ENCODE measurements around the gene NECAB2.

NECAB2 gene

DNA sequence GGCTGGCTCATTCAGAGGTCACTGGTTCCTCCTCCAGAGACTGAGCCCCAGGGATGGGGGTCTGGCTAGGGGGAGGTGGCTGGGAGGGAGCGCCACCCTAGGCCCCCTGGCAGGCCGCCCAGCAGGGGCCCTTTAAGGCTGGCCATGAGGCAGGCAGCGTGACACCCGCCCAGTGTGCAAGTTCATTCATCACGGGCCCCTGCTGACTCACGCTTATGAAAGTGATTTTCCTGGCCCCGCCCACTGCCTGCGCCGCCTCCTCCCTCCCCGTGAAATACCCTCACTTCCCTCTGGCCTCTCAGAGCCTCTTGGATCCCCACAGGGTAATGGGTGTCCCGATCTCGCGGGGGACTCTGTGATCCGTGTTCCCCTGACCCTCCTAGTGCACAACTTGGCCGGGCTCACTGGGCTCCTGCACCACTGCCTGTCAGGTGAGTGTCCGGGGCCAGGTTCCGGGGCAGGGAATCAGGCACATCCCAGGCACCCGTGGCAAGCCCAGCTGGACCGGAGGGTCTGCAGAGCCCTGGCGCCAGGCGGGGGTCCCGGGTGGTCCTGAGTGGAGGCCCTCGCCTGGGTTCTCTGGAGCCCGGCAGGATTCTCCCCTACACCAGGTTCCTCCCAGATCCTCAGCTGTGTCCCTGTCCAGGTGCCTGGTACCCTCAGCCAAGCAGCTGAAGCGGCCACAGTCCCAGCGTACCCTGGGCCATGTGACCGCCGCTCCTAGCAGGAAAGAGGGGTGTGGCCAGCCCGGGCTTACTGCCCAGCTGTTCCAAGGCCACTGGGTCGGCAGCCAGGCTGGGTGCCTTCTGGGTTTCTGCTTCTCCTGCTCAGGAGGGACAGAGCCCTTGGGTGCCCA, 14.9 kb upstream of the NECAB2 start, which contains the start of gene OSGIN1:
OSGIN1 (plus strand) TSS at position 301 of the 856 bp plus-strand sequence. CDS start 4,432 bp downstream, outside the sequence.
- peak; percentile 98 for DNase-seq (ENCODE audit: low spot score)

DNA sequence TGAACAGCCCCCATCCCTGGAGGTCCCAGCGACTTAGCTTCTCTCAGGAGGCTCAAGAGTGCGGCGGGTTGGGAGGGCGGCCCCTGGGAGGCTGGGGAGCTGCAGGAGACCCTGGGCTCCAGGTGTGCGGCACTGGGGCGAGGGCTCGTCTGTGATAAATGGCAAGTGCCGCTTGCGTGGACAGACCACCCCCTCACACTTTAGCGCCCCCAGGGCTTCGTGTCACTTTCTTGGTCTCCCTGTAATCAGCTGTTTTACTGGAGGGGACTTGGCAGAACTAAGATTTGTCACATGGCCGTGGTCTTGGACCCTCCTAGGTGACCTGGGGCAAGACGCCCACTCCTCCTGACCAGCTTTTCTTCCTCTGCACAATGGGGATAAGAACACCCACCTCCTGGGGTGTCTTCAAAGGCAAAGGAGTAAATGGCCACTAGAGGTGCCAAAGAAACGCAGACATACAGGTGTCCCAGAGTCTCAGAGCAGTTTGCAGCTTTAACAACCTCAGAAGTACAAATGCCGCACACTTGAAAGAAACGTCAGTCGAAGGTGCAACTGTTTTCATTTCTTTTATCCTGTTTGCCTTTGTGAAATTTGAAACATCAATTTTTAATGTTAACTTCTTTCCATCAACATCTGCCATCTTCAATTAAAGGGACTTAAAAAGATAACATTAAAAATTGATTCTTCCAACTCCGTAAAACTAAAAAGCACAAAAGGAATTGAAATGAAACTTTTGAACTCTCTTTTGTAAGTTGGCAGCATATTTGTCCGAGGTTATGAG, 14.1 kb upstream of the NECAB2 start:
- DNase-seq (ENCODE audit: low spot score): no peak

DNA sequence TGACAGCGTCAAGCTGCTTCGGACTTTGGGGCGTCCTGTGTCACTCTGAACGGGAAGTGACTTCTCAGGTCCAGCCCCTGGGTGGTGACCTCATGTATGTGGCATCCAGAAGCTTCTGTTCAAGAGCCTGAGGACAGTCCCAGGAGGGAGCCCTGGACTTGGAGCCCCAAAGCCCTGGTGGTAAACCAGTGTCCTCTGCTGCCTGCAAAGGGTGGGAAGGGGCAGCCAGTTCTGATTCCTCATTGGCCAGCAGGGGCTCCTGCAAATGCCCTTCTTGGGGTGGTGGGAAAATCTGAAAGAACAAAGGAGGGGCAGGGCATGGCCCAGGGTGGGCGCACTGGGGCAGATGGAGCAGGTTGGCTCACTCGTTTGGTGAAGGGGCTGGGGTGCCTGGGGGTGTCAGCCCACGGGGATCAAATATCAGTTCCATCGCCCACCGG, 13.4 kb upstream of the NECAB2 start:
- peak; percentile 66 for DNase-seq (ENCODE audit: low spot score)

DNA sequence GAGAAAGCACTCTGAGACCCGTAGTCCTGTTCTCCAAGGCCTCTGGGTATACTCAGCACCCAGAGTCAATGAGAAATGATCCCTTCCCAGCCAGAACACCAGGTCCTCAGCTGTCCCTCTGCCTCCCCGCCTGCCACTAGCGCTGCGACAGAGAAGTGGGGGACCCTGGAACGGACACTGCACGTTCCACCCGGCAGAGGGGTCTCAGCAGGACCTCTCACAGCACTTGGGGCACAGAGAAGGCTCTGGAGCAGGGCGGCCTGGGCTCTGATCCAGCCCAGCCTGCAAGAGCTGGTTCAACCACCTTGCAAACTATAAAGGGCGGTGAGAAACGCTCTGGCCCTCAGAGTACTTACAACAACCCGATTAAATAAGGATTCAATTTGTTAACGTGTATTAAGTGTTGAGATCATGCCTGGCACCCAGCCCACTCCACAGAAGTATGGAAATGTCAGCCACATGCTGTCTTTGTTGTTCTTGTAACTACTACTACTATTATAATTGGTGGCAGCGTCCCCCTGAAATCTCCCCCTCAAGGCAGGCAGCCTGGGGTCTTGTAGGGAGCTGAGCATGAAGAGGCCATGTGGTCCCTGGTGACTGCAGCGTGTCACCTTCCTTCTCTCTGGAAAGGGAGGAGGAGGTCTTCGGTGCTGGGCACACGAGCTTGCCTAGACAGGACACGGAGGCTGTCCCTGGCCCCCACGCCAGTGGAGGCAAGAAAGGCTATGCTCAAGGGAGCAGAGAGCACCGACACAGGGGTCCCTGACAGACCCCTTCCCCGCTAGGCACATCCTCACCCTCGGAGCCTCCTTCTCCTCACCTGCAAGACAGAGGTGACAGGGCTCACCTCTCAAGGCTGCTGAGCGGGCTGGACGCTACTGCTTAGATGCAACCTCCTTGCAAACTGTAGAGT, 12.6 kb upstream of the NECAB2 start:
- DNase-seq (ENCODE audit: low spot score): no peak

DNA sequence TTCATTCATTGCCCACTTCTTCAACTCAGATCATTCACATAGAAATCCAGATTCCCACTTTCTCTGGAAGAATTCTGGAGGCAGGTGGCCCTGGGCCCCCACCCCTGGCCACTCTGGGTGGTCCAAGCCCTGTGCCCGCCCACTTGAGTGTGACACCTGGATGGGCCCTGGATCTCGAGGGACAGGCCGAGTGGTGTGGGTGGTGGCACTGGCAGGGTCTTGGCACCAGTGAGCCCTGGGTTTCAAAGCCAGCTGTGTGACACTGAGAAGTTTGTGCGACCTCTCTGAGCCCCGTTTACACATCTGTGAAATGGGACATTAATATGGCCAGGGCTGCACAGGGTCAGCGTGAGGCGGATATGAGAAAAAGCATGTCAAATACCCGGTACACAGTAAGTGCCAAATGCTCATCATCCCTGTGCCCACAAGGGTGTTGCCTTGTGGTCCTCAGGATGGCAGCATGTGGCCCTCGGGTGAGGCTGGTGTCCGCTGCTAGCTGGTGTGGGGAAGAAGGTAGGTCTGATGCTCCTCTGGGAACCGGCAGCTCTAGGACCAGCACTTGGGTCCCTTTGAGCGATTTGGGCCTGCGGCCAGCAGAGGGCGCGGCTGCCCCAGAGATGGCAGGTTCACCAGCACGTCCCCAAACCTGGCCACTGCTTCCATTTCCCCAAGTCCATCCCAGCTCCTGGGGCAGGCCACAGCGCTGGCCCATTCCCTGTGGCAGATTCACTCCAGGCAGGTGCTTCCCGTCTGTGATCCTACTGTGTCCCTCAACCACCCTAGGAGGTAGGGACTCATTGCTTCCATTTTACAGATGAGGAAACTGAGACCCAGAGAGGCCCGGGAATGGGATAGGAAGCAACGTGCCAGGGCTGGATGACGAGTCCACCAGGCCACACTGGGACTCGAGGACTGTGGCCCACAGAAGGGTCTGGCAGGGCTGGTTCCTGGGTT, 11.4 kb upstream of the NECAB2 start:
- peak; percentile 81 for DNase-seq (ENCODE audit: low spot score)

DNA sequence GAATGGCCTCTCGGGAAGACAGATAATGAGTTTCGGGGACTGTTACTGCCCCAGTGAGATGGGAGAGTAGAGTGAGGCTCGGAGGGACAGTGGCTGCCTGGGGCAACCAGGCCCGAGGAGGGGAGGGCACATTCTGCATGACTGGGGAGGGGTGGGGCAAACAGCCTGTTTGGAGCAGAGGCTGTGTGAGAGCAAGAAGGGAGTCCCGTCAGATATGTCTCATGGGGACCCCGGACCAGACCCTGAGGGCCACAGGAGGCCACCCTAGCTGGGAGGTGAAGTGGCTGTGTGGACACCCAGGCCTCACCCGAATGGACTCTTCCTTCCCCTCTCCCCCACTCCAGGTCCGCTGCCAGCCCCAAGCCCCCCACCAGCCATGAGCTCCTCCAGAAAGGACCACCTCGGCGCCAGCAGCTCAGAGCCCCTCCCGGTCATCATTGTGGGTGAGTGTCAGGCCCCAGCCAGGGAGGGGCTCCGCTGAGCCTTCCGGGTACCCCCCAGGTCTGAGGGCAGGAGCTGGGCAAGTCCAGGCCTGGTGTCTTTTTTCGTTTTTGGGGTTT, 10.7 kb upstream of the NECAB2 start:
- DNase-seq (ENCODE audit: low spot score): no peak

DNA sequence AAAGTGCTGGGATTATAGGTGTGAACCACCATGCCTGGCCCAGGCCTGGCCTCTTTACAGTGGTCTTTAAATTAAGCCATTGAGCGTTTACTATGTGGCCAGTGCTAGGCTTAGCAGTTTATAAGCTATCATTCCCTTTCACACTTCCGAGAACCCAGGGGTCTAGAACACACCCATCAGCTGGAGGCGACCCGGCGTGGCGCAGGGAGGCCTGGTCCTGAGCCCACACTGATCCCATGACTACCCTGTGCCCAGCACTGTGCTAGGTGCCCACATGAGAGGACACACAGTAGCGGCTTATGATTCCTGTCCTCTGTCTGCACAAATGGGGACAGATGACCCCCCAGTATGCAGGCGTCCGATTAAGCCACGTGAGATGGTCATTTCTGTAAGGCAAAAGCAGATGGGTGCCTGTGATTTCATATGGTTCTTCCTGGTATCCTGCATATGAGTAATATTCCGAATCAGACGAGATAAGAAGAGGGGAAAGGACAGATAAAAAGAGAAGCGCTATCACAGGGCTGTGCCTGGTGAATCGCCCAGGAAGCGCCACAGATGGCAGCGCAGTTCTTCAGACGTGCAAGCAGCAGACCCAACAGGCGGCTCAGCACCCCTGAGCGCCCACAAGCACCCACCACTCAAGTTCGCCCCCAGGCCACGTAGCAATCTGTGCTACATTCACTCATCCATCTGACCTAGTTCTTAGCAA, 9.8 kb upstream of the NECAB2 start:
- DNase-seq (ENCODE audit: low spot score): no peak

DNA sequence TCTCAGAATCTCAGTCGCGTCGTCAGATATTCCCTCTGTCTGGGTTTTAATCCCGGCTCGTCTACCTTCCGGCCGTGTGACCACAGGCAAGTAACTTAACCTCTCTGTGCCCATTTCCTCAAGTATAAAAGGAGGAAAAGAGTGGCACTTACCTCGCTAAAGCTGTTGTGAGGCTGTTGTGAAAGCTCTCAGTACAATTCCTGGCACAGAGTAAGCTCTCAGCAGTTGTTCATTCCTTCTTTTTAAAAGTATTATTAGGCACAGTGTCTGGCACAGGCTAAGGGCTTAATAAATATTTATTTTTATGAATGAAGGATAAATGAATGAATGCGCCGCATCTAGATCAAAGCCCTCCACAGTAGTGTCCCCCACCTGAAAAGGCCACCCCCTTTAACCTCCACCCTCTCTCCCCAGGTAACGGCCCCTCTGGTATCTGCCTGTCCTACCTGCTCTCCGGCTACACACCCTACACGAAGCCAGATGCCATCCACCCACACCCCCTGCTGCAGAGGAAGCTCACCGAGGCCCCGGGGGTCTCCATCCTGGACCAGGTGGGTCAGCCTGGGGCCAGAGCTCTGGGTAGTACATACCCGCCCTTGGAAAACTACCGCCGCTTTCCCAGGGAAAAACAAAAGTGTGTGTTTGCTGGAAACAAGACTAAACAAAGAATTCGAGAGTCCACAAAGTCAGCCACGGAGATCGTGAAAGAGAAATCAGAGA, 9.0 kb upstream of the NECAB2 start:
- no peak for DNase-seq (ENCODE audit: low spot score)

DNA sequence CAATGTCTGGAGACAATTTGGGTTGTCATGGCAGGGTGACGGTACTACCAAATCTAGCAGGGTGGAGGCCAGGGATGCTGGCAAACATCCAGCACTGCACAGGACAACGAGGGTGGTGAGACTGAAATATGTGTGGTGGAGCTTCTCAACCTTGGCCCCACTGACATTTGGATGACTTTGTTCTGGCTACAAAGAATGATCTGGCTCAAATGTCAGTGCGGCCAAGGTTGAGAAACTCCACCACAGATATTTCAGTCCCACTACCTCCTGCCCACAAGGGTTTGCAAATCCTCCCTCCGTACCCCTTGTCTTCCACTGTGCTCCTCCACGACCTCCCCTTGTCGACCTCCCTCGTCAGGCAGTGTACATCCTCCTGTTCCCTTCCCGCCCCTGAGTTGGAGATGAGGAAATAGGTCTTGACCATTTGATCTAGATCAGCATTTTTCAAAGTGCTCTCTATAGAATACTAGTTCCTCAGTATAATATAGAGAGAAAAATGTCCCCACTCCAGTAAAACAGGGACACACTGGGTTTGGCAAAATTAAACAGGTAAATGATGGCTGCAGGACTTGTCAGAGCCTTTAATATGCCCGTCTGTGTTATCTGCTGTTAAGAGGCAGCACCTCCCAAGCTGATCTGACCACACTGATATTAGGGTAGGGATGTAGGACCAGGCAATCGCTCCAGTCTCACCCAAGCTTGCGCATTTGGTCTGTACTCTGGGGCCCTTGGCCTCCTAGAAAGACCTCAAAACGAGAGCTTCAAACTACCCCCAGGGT, 8.2 kb upstream of the NECAB2 start:
- no peak for DNase-seq (ENCODE audit: low spot score)

DNA sequence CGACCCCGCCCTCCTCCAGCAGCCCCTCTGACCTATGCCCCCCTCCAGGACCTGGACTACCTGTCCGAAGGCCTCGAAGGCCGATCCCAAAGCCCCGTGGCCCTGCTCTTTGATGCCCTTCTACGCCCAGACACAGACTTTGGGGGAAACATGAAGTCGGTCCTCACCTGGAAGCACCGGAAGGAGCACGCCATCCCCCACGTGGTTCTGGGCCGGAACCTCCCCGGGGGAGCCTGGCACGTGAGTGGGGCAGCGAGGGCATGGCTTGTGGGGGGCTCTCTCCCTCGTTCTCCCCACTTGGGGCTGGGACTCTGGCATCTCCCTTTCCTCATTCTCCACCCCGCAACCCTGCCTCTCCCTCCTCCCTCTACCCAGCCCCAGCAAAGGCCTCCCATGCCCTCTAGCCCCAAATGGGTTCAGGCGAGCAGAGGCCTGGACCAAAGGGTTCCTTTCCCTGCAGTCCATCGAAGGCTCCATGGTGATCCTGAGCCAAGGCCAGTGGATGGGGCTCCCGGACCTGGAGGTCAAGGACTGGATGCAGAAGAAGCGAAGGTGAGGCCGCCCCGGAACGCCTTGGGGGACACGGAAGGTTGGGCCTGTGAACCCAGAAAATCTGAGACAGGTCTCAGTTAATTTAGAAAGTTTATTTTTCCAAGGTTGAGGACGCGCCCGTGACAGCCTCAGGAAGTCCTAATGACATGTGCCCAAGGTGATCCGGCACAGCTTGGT, 7.4 kb upstream of the NECAB2 start:
- no peak for DNase-seq (ENCODE audit: low spot score)

DNA sequence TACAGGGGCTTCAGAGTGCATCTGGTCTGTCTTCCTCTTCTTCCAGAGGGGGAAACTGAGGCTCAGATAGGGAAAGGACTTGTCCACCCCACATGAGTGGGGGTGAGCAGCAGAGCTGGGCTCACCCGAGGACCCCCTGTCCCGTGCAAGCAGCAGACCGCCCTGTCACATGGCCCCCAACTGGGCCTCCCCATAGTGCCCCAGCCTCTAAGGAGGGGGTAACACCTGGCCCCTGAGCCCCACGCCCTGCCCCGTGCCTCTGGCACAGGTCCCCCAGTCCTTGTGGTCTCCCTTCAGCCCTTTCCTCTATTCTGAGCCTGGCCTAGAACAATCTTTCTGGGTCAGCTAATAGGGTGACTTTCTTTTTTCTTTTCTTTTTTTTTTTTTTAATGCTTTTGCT, 6.5 kb upstream of the NECAB2 start:
- no peak for DNase-seq (ENCODE audit: low spot score)

DNA sequence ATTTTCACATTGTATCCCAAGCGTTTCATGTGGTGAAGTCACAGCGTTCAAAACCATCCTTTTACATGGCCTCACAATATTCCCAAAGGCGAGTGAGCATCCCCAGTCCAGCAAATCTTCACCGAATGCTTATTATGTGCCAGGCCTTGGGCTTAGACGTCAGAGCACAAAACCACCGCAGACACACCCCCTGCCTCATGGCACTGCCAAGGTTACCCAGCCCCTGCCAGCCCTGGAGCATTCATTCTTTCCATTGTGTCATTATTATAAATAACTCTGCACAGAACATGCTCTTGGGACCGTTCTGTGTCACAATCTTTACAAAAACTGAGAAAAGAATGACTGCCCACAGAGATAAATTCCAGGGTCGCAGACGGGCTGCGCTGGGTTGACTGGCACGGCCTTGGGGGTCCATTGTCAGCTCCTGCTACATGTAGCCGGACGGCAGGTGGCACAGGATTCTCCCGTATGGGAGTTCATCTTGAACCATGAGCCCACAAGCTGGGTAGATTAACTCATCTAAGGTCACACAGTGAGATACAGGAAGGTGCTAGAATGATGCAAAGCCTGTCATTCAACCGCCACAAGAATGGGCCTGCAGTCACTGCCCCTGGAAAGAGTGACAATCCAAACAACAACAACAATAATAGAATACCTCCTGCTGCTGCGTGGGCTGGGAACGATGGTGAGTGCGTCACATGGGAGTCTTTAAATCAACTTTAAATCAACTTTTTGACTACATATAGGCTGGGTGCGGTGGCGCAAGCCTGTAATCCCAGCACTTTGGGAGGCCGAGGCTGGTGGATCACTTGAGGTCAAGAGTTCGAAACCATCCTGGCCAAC, 4.5 kb upstream of the NECAB2 start:
- DNase-seq (ENCODE audit: low spot score): no peak

DNA sequence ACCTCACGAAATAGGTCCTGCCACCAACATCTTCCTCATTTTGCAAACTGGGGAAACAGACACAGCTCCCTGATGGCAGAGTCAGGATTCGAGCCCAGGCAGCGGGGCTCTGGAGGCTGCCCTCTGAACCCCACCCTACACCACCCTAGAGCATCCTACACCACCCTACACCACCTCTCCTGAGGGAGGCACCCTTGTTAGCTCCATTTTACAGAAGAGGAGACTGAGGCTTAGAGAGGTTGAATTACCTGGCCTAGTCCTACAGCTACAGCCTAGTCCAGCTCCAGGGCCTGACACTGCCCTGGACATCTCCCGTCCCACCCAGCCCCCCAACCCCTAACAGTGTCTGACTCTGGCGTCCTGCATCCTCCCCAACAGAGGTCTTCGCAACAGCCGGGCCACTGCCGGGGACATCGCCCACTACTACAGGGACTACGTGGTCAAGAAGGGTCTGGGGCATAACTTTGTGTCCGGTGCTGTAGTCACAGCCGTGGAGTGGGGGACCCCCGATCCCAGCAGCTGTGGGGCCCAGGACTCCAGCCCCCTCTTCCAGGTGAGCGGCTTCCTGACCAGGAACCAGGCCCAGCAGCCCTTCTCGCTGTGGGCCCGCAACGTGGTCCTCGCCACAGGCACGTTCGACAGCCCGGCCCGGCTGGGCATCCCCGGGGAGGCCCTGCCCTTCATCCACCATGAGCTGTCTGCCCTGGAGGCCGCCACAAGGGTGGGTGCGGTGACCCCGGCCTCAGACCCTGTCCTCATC, 3.2 kb upstream of the NECAB2 start:
- DNase-seq (ENCODE audit: low spot score): no peak

DNA sequence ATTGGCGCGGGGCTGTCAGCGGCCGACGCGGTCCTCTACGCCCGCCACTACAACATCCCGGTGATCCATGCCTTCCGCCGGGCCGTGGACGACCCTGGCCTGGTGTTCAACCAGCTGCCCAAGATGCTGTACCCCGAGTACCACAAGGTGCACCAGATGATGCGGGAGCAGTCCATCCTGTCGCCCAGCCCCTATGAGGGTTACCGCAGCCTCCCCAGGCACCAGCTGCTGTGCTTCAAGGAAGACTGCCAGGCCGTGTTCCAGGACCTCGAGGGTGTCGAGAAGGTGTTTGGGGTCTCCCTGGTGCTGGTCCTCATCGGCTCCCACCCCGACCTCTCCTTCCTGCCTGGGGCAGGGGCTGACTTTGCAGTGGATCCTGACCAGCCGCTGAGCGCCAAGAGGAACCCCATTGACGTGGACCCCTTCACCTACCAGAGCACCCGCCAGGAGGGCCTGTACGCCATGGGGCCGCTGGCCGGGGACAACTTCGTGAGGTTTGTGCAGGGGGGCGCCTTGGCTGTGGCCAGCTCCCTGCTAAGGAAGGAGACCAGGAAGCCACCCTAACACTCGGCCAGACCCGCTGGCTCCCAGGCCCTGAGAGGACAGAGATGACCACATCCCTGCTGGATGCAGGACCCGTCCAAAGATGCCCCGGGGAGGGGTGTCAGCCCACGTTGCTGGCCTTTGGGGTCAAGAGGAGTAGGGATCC, 2.4 kb upstream of the NECAB2 start:
- no peak for DNase-seq (ENCODE audit: low spot score)

DNA sequence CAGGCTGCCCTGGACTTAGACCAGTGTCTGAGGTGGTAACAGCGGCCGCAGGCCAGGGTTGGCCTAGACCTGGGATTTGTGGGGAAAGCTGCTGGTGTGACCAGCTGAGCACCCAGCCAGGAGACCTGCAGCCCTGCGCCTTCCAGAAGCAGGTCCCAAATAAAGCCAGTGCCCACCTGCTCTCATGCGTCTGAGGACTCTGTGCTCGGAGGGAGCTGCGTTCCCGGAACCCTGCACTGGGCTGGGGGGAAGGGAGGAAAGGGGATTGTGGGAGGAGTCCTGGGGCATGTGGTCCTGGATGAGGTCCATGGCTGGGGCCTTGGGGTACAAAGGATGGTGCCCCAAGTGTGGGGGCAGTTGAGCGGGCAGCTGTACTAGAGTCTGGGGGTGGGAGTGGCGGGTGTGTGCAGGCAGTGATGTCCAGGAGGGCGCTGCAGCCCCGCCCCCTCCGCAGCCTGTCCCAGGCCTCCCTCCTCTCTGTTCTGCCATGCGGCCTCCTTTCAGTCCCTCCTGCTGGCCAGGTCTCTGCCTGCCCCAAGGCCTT, 1.8 kb upstream of the NECAB2 start:
- DNase-seq (ENCODE audit: low spot score): no peak
